H54 (cell line): Measurements from ENCODE around the gene MUC5B.

Experiments used
- DNase-seq: peaks from one replicate; pipeline ENCODE4 v3.0.0; 2011; ENCODE audit warnings: low spot score, mixed read lengths; ENCODE audit not compliant: insufficient read length
- FAIRE-seq: peaks from 3 replicates; lab custom pipeline; 2011; peaks lifted over from hg19 to GRCh38; lab: Jason Lieb, UNC
- POLR2A ChIP-seq: IDR thresholded peaks from 2 replicates; pipeline ENCODE4 v1.6.1; 2011; ENCODE audit warnings: low read depth, mild to moderate bottlenecking, low read length

The MUC5B gene

DNA sequence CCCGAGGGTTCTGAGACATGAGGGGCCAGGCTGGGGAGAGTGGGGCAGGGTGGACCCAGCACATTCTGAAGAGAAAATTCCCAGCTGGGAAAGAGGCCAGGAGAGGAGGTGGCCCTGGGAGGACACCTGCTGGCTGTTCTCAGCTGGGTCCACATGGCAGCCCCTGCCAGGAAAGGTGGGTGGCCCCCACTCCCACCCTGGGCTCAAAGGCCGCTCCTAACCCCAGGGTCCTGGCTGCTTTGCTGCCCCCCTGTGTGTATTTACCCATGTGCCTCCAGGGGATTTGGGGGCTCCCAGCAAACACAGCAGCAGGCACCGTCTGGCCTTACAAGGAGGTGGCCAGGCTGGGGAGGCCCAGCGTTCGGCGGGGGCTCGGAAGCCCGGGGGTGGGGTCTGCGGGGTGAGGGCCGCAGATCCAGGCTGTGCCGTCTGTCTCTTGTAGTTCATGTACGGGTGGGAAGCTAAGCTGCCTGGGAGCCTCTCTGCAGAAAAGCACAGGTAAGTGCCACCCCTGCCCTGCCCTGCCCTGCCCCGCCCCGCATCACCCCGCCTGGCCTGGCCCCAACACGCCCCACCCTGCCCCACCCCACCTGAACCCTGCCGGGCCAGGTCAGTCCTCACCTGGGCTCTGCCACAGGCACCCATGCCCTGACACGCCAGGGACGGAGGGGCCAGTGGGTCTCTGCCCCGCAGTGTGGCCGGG is 10.6 kb downstream of the MUC5B start:
- FAIRE-seq (no peak), DNase-seq (no peak)
- no peak for TF ChIP-seq POLR2A

DNA sequence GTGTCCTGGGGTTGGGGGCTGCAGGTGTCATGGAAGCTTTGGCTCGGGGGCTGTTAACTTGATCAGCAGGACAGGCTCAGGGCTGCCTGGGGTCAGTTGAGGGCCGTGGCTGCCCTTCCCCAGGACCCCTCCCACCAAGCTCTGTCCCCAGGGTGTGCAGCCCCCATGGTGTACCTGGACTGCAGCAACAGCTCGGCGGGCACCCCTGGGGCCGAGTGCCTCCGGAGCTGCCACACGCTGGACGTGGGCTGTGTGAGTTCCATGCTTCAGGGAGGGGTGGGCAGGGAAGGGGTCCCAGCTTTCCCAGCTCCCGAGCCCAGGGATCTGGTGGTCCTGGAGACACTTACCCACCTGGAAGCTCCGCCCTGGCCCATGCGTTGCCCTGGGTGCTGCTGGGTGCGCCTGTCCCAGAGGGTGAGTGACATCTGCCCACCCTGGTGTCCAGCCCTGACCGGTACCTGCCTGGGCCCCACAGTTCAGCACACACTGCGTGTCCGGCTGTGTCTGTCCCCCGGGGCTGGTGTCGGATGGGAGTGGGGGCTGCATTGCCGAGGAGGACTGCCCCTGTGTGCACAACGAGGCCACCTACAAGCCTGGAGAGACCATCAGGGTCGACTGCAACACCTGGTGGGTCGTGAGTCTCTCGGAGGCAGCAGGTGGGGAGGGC is 11.3 kb downstream of the MUC5B start:
- DNase-seq (no peak), FAIRE-seq (no peak)

DNA sequence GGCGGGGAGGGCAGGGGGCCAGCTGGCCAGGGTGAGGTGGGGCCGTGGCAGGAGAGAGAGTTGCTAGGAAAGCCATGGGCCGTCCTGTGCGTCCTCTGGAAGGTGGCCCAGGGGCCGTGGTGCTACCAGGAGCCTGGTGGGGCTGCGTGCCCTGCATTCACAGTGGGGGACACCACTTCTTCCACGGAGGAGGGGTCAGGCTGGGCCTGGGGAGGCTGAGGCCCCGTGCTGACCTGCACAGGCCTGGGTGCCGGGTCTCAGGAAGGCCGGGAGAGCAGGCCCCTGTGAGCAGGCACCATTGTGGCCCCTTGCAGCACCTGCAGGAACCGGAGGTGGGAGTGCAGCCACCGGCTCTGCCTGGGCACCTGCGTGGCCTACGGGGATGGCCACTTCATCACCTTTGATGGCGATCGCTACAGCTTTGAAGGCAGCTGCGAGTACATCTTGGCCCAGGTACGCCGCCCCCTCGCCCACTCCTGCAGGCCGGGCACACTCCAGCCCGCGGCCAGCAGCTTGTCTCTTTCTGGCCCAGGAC is 12.0 kb downstream of the MUC5B start:
- TF ChIP-seq POLR2A, result no peak
- FAIRE-seq, result no peak
- no peak for DNase-seq

More for the DNA sequence above, 11.3 kb downstream of the MUC5B start:
- TF ChIP-seq POLR2A, result no peak

DNA sequence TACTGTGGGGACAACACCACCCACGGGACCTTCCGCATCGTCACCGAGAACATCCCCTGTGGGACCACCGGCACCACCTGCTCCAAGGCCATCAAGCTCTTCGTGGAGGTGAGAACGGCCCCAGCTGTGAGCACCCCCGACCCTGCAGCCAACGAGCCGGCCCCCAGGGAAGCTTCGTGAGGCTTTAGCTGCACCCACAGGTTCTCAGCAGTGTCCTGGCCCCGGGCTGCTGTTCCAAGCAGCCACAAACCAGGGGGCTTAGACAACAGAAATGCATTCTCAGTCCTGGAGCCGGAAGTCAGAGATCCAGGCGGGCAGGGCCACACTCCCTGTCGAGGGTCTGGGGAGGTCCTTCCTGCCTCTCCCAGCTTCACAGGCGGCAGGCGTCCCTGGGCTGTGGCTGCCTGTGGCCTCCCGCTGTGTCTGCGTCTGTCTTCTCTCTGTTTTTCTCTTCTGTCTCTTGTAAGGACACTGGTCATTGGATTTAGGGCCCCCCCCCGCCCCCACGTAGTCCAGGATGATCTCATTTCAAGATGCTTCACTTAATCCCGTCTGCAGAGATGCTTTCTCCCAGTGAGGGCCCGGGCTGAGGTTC is 12.5 kb downstream of the MUC5B start:
- no peak for TF ChIP-seq POLR2A
- no peak for DNase-seq
- no peak for FAIRE-seq

DNA sequence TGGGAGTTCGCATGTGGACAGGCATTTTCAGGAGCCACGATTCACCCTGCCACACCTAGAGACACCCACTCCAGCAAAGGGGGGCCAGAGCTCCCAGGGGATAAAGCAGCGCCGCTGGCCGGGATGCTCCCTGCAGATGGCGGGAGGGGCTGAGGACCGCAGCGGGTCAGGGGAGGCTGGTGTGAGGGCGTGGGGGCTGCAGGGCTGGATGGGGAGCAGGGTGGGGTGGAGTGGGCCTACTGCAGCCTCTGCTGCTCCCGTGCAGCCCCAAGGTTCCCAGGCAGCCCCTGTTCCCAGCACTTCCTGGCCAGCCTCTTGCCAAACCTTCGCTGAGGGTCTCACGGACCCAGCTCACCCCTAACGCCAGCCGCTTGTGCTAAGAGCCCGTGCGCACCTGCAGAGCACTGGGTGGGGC is 13.0 kb downstream of the MUC5B start:
- FAIRE-seq (no peak), DNase-seq (no peak)
- no peak for TF ChIP-seq POLR2A

DNA sequence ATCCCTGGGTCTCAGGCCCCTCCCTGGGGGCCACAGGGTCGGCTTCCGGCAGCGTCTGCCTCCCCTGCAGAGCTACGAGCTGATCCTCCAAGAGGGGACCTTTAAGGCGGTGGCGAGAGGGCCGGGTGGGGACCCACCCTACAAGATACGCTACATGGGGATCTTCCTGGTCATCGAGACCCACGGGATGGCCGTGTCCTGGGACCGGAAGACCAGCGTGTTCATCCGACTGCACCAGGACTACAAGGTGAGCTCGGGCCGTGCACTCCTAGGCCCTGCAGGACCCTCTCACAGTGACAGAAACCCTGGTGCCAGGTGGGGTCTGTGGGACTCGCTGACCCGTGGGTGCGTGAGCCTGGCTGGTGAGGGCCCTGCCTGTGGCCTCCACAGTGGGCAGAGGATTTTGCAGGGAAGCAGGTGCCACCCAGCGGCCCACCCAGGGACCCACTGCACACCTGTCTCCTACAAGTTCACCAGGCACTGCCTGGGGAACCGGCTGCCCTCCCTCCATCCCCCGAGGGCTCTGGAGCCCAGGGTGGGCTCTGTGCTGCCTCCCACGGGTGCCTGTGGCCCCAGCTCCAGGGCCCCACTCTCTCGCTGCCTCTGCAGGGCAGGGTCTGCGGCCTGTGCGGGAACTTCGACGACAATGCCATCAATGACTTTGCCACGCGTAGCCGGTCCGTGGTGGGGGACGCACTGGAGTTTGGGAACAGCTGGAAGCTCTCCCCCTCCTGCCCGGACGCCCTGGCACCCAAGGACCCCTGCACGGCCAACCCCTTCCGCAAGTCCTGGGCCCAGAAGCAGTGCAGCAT is 13.7 kb downstream of the MUC5B start:
- no peak for TF ChIP-seq POLR2A
- DNase-seq (no peak), FAIRE-seq (no peak)

DNA sequence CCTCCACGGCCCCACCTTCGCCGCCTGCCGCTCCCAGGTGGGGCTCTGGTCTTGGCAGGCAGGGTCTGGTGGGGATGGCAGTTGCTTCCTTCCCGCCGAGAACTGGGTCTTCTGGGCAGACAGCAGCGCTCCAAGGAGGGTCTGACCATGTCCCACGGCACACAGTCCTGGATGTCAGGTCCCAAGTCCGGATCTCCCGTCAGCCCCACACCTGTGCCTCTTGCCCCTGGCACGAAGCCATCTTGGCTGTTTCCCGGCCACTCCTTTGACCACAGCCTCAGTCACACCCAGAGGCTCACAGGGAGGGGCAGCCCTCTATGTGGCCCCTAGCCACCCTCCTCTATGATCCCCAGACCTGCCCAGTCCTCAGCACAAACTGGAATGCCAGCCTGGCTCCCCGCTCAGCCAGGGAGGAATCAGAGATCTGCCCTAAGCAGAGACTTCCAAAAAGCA is 14.3 kb downstream of the MUC5B start:
- no peak for FAIRE-seq
- DNase-seq, result no peak
- TF ChIP-seq POLR2A, result no peak

DNA sequence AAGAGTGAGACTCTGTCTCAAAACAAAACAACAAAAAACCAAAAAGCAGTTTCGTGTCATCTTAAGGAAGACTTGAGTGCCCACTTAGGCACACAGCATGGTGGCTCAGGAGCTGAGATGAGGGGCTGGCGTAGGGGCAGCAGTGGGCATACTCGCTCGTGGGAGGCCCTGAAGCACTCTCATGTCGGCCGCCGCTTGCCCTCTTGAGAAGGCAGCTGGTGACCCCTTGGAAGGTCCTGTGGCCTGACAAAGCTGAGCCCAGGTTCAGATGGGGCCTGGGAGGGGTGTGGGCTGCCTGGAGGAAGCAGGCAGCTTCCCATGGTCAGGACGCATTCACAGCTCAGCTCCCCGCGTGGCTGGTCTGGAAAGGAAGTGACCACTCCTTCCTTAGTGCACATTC is 15.0 kb downstream of the MUC5B start:
- TF ChIP-seq POLR2A, result no peak
- no peak for FAIRE-seq
- no peak for DNase-seq

DNA sequence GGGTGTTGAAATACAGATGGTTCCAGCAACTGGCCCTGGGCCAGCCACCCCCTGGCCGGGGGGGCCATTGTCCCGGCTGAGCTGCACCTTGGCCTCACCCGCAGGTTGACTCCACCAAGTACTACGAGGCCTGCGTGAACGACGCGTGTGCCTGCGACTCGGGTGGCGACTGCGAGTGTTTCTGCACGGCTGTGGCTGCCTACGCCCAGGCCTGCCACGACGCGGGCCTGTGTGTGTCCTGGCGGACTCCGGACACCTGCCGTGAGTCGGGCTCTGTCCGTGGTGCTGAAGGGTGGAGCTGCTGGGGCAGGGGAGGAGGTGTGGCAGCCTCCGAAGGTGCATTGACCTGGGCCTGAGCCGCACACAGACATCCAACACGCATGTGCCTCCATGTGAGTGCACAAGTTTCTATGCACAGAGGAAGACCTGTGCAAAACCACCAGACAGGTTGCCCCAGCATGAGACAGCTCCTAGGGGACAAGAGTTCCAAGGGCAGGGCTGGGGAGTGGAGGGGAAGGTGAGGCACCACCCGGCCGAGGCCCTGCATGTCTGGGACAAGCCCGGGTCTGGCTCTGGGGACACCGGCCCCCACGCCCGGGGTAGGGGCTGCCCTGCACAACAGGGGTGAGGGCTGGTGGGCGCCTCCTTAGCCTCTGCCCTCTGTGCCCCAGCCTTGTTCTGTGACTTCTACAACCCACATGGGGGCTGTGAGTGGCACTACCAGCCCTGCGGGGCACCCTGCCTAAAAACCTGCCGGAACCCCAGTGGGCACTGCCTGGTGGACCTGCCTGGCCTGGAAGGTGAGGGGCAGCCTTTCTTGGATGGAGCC is 16.1 kb downstream of the MUC5B start:
- no peak for DNase-seq
- FAIRE-seq, result no peak
- TF ChIP-seq POLR2A, result no peak

DNA sequence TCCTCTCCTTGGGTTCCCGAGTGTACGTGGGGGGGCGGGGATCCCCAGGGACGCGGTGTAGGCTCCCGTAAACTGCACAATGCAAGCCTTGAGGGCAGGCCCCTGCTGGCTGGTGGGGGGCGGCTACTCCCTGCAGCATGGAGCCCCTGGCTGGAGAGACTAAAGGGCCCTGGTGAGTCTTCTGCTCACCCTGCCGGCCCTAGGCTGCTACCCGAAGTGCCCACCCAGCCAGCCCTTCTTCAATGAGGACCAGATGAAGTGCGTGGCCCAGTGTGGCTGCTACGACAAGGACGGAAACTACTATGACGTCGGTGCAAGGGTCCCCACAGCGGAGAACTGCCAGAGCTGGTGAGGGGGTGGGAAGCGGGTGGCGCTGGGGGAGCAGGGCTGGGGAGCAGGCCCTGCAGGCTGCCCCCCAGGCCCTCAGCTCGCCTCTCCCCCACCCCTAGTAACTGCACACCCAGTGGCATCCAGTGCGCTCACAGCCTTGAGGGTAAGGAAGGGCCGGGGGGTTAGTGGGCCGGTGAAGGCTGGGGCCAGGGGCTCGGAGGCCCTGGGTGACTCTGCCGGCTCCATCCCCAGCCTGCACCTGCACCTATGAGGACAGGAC is 16.8 kb downstream of the MUC5B start:
- no peak for TF ChIP-seq POLR2A
- DNase-seq (no peak), FAIRE-seq (no peak)

DNA sequence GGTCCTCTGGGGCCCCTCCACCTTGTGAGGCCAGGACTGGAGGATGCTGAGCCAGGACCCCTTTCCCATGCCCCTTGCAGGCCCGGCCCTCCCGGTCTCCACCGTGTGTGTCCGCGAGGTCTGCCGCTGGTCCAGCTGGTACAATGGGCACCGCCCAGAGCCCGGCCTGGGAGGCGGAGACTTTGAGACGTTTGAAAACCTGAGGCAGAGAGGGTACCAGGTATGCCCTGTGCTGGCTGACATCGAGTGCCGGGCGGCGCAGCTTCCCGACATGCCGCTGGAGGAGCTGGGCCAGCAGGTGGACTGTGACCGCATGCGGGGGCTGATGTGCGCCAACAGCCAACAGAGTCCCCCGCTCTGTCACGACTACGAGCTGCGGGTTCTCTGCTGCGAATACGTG is 17.9 kb downstream of the MUC5B start:
- no peak for FAIRE-seq

DNA sequence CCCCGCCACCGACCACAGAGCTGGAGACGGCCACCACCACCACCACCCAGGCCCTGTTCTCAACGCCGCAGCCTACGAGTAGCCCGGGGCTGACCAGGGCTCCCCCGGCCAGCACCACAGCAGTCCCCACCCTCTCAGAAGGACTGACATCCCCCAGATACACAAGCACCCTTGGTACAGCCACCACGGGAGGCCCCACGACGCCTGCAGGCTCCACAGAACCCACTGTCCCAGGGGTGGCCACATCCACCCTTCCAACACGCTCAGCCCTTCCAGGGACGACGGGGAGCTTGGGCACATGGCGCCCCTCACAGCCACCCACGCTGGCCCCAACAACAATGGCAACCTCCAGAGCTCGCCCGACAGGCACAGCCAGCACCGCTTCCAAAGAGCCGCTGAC is 18.8 kb downstream of the MUC5B start:
- DNase-seq, result no peak
- TF ChIP-seq POLR2A, result no peak
- FAIRE-seq, result no peak

More for the DNA sequence above, 17.9 kb downstream of the MUC5B start:
- no peak for DNase-seq
- no peak for TF ChIP-seq POLR2A
